Liver (tissue), 9 donors: Measurements from ENCODE around the gene DCTN3. TPM values are rescaled to one million over a fixed set of nuclear protein-coding genes. Genes with fewer than 3 reads are reported as not detected.
"Not testable (repeated sequence)": the region's sequence is repeated elsewhere in the genome, so short reads cannot be mapped to it uniquely, and the experiment has no call there.

Experiments
- DNase-seq: peaks from one replicate; pipeline ENCODE4 v3.0.0-alpha.2; 2017; ENCODE audit warnings: low spot score
- H3K27ac ChIP-seq, 2 donors: one replicate each; pipeline ENCODE4 v1.7.0; 2013; ENCODE audit warnings: inconsistent platforms in 2 of 2, low read length in 2 of 2, control low read depth in 1 of 2, low read depth in 1 of 2, mild to moderate bottlenecking in 1 of 2
- H3K27me3 ChIP-seq, 4 donors: one replicate each; pipeline versions ENCODE4 v1.6.1 to v1.7.0; 2013; ENCODE audit warnings: low read length in 3 of 4, inconsistent platforms in 1 of 4, mild to moderate bottlenecking in 1 of 4, moderate library complexity in 1 of 4; ENCODE audit not compliant: control insufficient read depth in 4 of 4, insufficient read depth in 4 of 4
- H3K36me3 ChIP-seq, 4 donors: one replicate each; pipeline versions ENCODE4 v1.6.1 to v1.7.0; 2013; ENCODE audit warnings: low read length in 3 of 4, mild to moderate bottlenecking in 3 of 4, low read depth in 1 of 4, moderate library complexity in 1 of 4; ENCODE audit not compliant: control insufficient read depth in 4 of 4, insufficient read depth in 3 of 4
- H3K4me1 ChIP-seq, 4 donors: one replicate each; pipeline versions ENCODE4 v1.6.1 to v1.7.0; 2013; ENCODE audit warnings: low read length in 3 of 4, mild to moderate bottlenecking in 3 of 4, moderate library complexity in 1 of 4; ENCODE audit not compliant: control insufficient read depth in 4 of 4, insufficient read depth in 4 of 4
- H3K4me3 ChIP-seq, 3 donors: one replicate each; pipeline versions ENCODE4 v1.6.1 to v1.7.0; 2013; ENCODE audit warnings: low read length in 3 of 3, control low read depth in 1 of 3, low read depth in 1 of 3, mild to moderate bottlenecking in 1 of 3
- H3K9ac ChIP-seq, 2 donors: one replicate each; pipeline ENCODE4 v1.7.0; 2013; ENCODE audit warnings: low read length in 2 of 2, mild to moderate bottlenecking in 2 of 2, moderate library complexity in 2 of 2, control low read depth in 1 of 2, low read depth in 1 of 2
- H3K9me3 ChIP-seq, 4 donors: one replicate each; pipeline versions ENCODE4 v1.6.1 to v1.7.0; 2013; ENCODE audit warnings: low read length in 3 of 4; ENCODE audit not compliant: control insufficient read depth in 4 of 4
- ATF3 ChIP-seq: IDR thresholded peaks from 2 replicates; pipeline ENCODE4 v1.6.1; 2016; ENCODE audit warnings: antibody characterized with exemption
- CTCF ChIP-seq: fragments of 150-350 bp; IDR thresholded peaks from 2 replicates; pipeline ENCODE4 v1.5.1; 2017; ENCODE audit warnings: improper control_type of control experiment, low read depth, low read length; ENCODE audit not compliant: missing input control
- EGR1 ChIP-seq, 2 donors: IDR thresholded peaks; 2 replicates each; pipeline ENCODE4 v1.6.1; 2016 to 2018; ENCODE audit warnings: antibody characterized with exemption in 2 of 2, low read depth in 2 of 2
- FOXA1 ChIP-seq: IDR thresholded peaks from 2 replicates; pipeline ENCODE4 v1.6.1; 2016; ENCODE audit warnings: antibody characterized with exemption
- FOXA2 ChIP-seq: IDR thresholded peaks from 2 replicates; pipeline ENCODE4 v1.6.1; 2016; ENCODE audit warnings: antibody characterized with exemption
- GABPA ChIP-seq, 2 donors: IDR thresholded peaks in 1 of 2; conservative IDR thresholded peaks in 1 of 2; 2 replicates each; pipeline ENCODE4 v1.6.1; 2016; ENCODE audit warnings: antibody characterized with exemption in 2 of 2, mild to moderate bottlenecking in 1 of 2, moderate library complexity in 1 of 2
- HNF4A ChIP-seq, 2 donors: conservative IDR thresholded peaks; 2 replicates each; pipeline ENCODE4 v1.6.1; 2016; ENCODE audit warnings: antibody characterized with exemption in 2 of 2, mild to moderate bottlenecking in 2 of 2
- HNF4G ChIP-seq: IDR thresholded peaks from 2 replicates; pipeline ENCODE4 v1.6.1; 2016; ENCODE audit warnings: antibody characterized with exemption
- JUND ChIP-seq, 2 donors: IDR thresholded peaks; 2 replicates each; pipeline ENCODE4 v1.6.1; 2016; ENCODE audit warnings: antibody characterized with exemption in 2 of 2
- MAX ChIP-seq: IDR thresholded peaks from 2 replicates; pipeline ENCODE4 v1.6.1; 2016; ENCODE audit warnings: antibody characterized with exemption
- NR2F2 ChIP-seq: IDR thresholded peaks from 2 replicates; pipeline ENCODE4 v1.6.1; 2016; ENCODE audit warnings: antibody characterized with exemption
- RAD21 ChIP-seq, 2 donors: IDR thresholded peaks; 2 replicates each; pipeline ENCODE4 v1.6.1; 2016; ENCODE audit warnings: antibody characterized with exemption in 2 of 2, mild to moderate bottlenecking in 2 of 2
- REST ChIP-seq: IDR thresholded peaks from 2 replicates; pipeline ENCODE4 v1.6.1; 2016; ENCODE audit warnings: antibody characterized with exemption, mild to moderate bottlenecking
- RXRA ChIP-seq, 2 donors: IDR thresholded peaks; 2 replicates each; pipeline ENCODE4 v1.6.1; 2017 to 2018; ENCODE audit warnings: antibody characterized with exemption in 2 of 2, mild to moderate bottlenecking in 1 of 2
- SP1 ChIP-seq: IDR thresholded peaks from 2 replicates; pipeline ENCODE4 v1.6.1; 2018; ENCODE audit warnings: antibody characterized with exemption, mild to moderate bottlenecking
- TAF1 ChIP-seq: conservative IDR thresholded peaks from 2 replicates; pipeline ENCODE4 v1.6.1; 2016; ENCODE audit warnings: antibody characterized with exemption, mild to moderate bottlenecking
- YY1 ChIP-seq: IDR thresholded peaks from 2 replicates; pipeline ENCODE4 v1.6.1; 2016; ENCODE audit warnings: antibody characterized with exemption, mild to moderate bottlenecking
- ZBTB33 ChIP-seq: IDR thresholded peaks from 2 replicates; pipeline ENCODE4 v1.6.1; 2016; ENCODE audit warnings: antibody characterized with exemption
- WGBS: extraction: QIAGEN DNeasy Blood & Tissue Kit; methylation state at CpG from one replicate; pipeline ENCODE4 v1.1.7; 2013; 5-methylcytosine and 5-hydroxymethylcytosine counted together
- polyA plus RNA-seq, 2 donors: library from polyadenylated mRNA; stranded (reverse) in 1 of 2; unstranded in 1 of 2; fragments of 200-250 nt in 1 of 2; fragments of >200 nt in 1 of 2; fragmentation: Nextera tagmentation in 1 of 2; extraction: Ambion mirVana in 1 of 2; gene quantifications; one replicate each; pipeline versions ENCODE4 v1.2.1 to v1.2.3, GENCODE V29; 2013 to 2015
- total RNA-seq, 2 donors: library from RNA; depleted of rRNA; stranded (reverse); fragments of >200 nt; gene quantifications; one replicate each; pipeline ENCODE4 v1.2.3, GENCODE V29; 2014
- donor health status: healthy.
- donor health status: healthy.
- donor health status: healthy.
- donor health status: healthy.
- donor health status: healthy.

The DCTN3 gene
- total and polyA plus RNA-seq, 4 donors: 24.9 to 51.9 (median 46.7) TPM

- TF ChIP-seq ATF3 (no peak), RAD21 (IDR thresholded peaks at IDR 0.05) (no peak), NR2F2 (no peak), YY1 (no peak), EGR1 (IDR thresholded peaks at IDR 0.05; ENCODE audit: low read depth in 2 of 2) (no peak), TAF1 (no peak), RXRA (IDR thresholded peaks at IDR 0.05) (no peak), REST (no peak), FOXA1 (no peak), ZBTB33 (no peak), HNF4G (no peak), SP1 (no peak), JUND (IDR thresholded peaks at IDR 0.05) (no peak), HNF4A (conservative IDR thresholded peaks at IDR 0.05) (no peak), CTCF (no peak), FOXA2 (no peak), MAX (no peak), GABPA (IDR thresholded peaks at IDR 0.05 in 1 of 2, conservative IDR thresholded peaks at IDR 0.05 in 1 of 2) (no peak)
- DNase-seq: no peak
- Histone ChIP-seq H3K9me3 (no peaks in the 10 kb centered on the region), H3K9ac (no peak overlapping the region), H3K27ac (no peak overlapping the region), H3K27me3 (no peaks in the 10 kb centered on the region), H3K36me3 (no peaks in the 10 kb centered on the region), H3K4me3 (no peak overlapping the region), H3K4me1 (peaks cover 18 to 54% (median 44%) of the 10 kb centered on the region in 4 donors)
- WGBS: 98% methylated on average over 1 of the region's 1 CpG
Measured at GRCh38 chr9:34642679-34643078, 22.4 kb upstream of the DCTN3 start.

GRCh38 chr9:34639322-34639721, 19.0 kb upstream of the DCTN3 start:
- not testable (repeated sequence) for H3K36me3 ChIP-seq, H3K9me3 ChIP-seq, H3K9ac ChIP-seq, H3K27me3 ChIP-seq, H3K4me3 ChIP-seq, H3K27ac ChIP-seq, DNase-seq
- WGBS: 90% methylated on average over 8 of the region's 8 CpGs
- H3K4me1 ChIP-seq: peaks cover 14 to 48% (median 42%) of the 10 kb centered on the region in 4 donors
